GM23248 (cell line): ENCODE measurements around the gene PNPT1. TPM values are rescaled to one million over a fixed set of nuclear protein-coding genes. Genes with fewer than 3 reads are reported as not detected.
"Not testable (repeated sequence)": the region's sequence is repeated elsewhere in the genome, so short reads cannot be mapped to it uniquely, and the experiment has no call there.

Source experiments
- DNase-seq: peaks from one replicate; pipeline ENCODE4 v3.0.0-alpha.2; 2015
- H2AFZ ChIP-seq: fragments of 200-600 bp; sonication (generic); 2 replicates; pipeline ENCODE4 v1.6.1; 2016; ENCODE audit warnings: antibody characterized with exemption
- H3F3A ChIP-seq: fragments of 200-600 bp; sonication (generic); 2 replicates; pipeline ENCODE4 v1.6.1; 2016; ENCODE audit warnings: mild to moderate bottlenecking, antibody characterized with exemption, mixed run types; ENCODE audit not compliant: insufficient read depth
- H3K27ac ChIP-seq: fragments of 200-600 bp; sonication (generic); 2 replicates; pipeline ENCODE4 v1.5.1; 2016; ENCODE audit warnings: mild to moderate bottlenecking
- H3K27me3 ChIP-seq: fragments of 200-600 bp; sonication (generic); replicated peaks from 2 replicates; pipeline ENCODE4 v1.6.1; 2016; ENCODE audit warnings: mild to moderate bottlenecking; ENCODE audit not compliant: insufficient read depth
- H3K36me3 ChIP-seq: fragments of 200-600 bp; sonication (generic); 2 replicates; pipeline ENCODE4 v1.6.1; 2016; ENCODE audit warnings: low read depth, mild to moderate bottlenecking
- H3K4me1 ChIP-seq: fragments of 200-600 bp; sonication (generic); 2 replicates; pipeline ENCODE4 v1.6.1; 2016; ENCODE audit warnings: mild to moderate bottlenecking; ENCODE audit not compliant: insufficient read depth
- H3K4me2 ChIP-seq: fragments of 200-600 bp; sonication (generic); one replicate; pipeline ENCODE4 v1.6.1; 2016; ENCODE audit warnings: mild to moderate bottlenecking; ENCODE audit not compliant: unreplicated experiment
- H3K4me3 ChIP-seq: fragments of 200-600 bp; sonication (generic); 2 replicates; pipeline ENCODE4 v1.5.1; 2016; ENCODE audit warnings: mild to moderate bottlenecking
- H3K79me2 ChIP-seq: fragments of 200-600 bp; sonication (generic); 2 replicates; pipeline ENCODE4 v1.6.1; 2016; ENCODE audit warnings: mild to moderate bottlenecking; ENCODE audit not compliant: insufficient read depth
- H3K9ac ChIP-seq: fragments of 200-600 bp; sonication (generic); 2 replicates; pipeline ENCODE4 v1.6.1; 2016; ENCODE audit warnings: mild to moderate bottlenecking
- H3K9me2 ChIP-seq: fragments of 200-600 bp; sonication (generic); 2 replicates; pipeline ENCODE4 v1.6.1; 2016; ENCODE audit warnings: mixed run types, mild to moderate bottlenecking, moderate library complexity; ENCODE audit not compliant: insufficient read depth
- H3K9me3 ChIP-seq: fragments of 200-600 bp; sonication (generic); one replicate; pipeline ENCODE4 v1.6.1; 2017; ENCODE audit warnings: low read depth
- H4K20me1 ChIP-seq: fragments of 200-600 bp; sonication (generic); 2 replicates; pipeline ENCODE4 v1.6.0; 2016; ENCODE audit not compliant: insufficient read depth
- EZH2 ChIP-seq: fragments of 200-600 bp; sonication (generic); IDR thresholded peaks from 2 replicates; pipeline ENCODE4 v1.6.1; 2018; ENCODE audit warnings: antibody characterized with exemption, mild to moderate bottlenecking; ENCODE audit not compliant: insufficient read depth, poor library complexity, severe bottlenecking
- EZH2phosphoT487 ChIP-seq: fragments of 200-600 bp; sonication (generic); IDR thresholded peaks from 2 replicates; pipeline ENCODE4 v1.6.1; 2018; ENCODE audit warnings: antibody characterized with exemption, moderate library complexity, mild to moderate bottlenecking, low read depth; ENCODE audit not compliant: insufficient read depth
- WGBS, 2 experiments: methylation state at CpG; one replicate each; pipeline ENCODE4 v1.1.6; 2015 to 2017; ENCODE audit warnings: low lambda C conversion rate in 2 of 2, low coverage in 1 of 2; ENCODE audit errors: missing lambda C conversion rate in 2 of 2; 5-methylcytosine and 5-hydroxymethylcytosine counted together
- in situ Hi-C: fragments of 300-500 bp; cut with MboI; formaldehyde crosslinking; loops from 2 replicates; pipeline ENCODE4 v1.15.0; 2020
- polyA plus RNA-seq: library from polyadenylated mRNA; unstranded; fragments of >200 nt; fragmentation: Nextera tagmentation; extraction: Ambion mirVana; gene quantifications from 2 replicates; pipeline ENCODE4 v1.2.1, GENCODE V29; 2016
- total RNA-seq: library from RNA; depleted of rRNA; stranded (reverse); fragments of >200 nt; shearing (Covaris generic); gene quantifications from 2 replicates; pipeline ENCODE4 v1.2.3, GENCODE V29; 2014

Gene PNPT1
- total and polyA plus RNA-seq, 2 experiments from 2014 or later, result 17.3 to 21.9 TPM

DNA sequence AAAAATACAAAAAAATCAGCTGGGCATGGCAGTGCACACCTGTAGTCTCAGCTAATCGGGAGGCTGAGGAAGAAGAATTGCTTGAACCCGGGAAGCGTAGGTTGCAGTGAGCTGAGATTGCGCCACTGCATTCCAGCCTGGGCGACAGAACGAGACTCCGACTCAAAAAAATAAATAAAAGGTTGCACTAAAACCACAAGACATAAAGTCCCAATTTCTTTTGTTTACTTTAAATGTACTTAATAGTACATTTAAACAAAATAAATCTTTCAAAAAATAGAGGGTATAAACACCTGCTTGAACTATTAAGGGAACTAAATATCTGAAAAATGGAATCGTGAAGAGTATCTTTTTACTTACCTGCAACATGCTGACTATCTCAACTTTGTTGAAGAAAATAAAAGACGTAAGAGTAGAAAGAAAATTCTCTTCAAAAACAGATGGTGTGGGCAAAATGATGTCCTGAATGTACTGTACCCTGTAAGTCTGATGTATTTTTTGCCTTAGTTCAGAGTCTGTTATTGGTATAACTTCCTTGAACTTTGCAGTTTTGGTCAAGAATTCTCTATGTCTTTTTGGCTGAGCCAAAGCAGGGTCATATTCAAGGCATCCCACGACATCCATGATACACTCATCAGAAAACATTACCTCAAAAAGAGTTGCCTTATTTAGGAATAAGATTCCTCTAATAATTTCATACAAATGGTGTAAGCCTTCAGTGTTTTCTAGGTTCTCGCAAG, 95.4 kb downstream of the PNPT1 start:
- DNase-seq, result no peak

DNA sequence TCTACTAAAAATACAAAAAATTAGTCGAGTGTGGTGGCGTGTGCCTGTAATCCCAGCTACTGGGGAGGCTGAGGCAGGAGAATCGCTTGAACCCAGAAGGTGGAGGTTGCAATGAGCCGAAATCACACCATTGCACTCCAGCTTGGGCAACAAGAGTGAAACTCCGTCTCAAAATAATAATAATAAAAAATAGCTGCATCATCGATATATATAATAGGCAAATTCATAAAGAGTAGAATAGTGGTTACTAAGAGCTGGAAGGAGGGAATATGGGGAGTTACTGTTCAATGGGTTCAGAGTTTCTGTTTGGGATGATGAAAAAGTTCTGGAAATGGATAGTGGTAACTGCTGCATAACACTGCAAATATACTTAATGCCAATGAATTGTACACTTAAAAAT, 96.8 kb downstream of the PNPT1 start:
- H3K9me2 ChIP-seq, H4K20me1 ChIP-seq, in situ Hi-C loops, H3K9me3 ChIP-seq, DNase-seq, H3K27me3 ChIP-seq, H3K4me2 ChIP-seq, H3K4me1 ChIP-seq, H3K4me3 ChIP-seq, H2AFZ ChIP-seq, H3K9ac ChIP-seq, H3K27ac ChIP-seq: not testable (repeated sequence)
- Histone ChIP-seq H3K36me3 (peaks cover 21% of the 10 kb centered on the region; the same call in 1 of the 2 replicates), H3K79me2 (peaks cover 93% of the 10 kb centered on the region), H3F3A (peaks cover 10% of the 10 kb centered on the region)
- 94 to 98% methylated on average over 6 of the region's 6 CpGs for WGBS, 2 experiments

More for the DNA sequence above, 95.4 kb downstream of the PNPT1 start:
- peaks cover 21% of the 10 kb centered on the region; the same call in 1 of the 2 replicates for H3K36me3 ChIP-seq
- H3K27ac ChIP-seq, result no peak overlapping the region
- TF ChIP-seq EZH2phosphoT487, result no peak
- no peak for TF ChIP-seq EZH2
- H3K4me3 ChIP-seq, result no peak overlapping the region
- no peak overlapping the region for H2AFZ ChIP-seq
- WGBS, 2 experiments, result 88 to 92% methylated on average over 11 of the region's 11 CpGs
- H3K27me3 ChIP-seq, result no peaks in the 10 kb centered on the region
- no peak overlapping the region for H3K4me2 ChIP-seq
- no peaks in the 10 kb centered on the region for H4K20me1 ChIP-seq
- H3K79me2 ChIP-seq, result peaks cover 95% of the 10 kb centered on the region
- H3K9me3 ChIP-seq, result no peaks in the 10 kb centered on the region
- no peaks in the 10 kb centered on the region for H3K4me1 ChIP-seq
- H3K9ac ChIP-seq, result no peak overlapping the region
- in situ Hi-C loops, result no loop called here
- H3F3A ChIP-seq, result no peaks in the 10 kb centered on the region
- H3K9me2 ChIP-seq, result no peaks in the 10 kb centered on the region

DNA sequence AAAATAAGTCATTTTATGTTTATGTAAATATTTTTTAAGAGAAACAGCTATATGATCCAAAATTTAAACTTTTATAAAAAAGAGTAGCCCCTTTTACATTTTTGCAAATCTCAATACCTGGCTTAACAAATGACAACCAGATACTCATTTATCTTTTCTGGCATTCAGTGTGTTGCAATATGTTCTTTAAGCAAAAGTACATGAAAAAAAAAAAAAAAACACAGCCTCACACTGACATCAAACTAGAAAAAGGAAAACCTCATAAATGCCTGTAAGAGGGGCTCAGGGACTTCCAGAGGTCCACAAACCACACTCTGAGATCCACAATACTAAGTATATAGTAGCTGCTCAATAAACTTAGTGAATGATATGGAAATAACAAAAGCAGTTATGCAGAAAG, 98.1 kb downstream of the PNPT1 start:
- no peak for DNase-seq

DNA sequence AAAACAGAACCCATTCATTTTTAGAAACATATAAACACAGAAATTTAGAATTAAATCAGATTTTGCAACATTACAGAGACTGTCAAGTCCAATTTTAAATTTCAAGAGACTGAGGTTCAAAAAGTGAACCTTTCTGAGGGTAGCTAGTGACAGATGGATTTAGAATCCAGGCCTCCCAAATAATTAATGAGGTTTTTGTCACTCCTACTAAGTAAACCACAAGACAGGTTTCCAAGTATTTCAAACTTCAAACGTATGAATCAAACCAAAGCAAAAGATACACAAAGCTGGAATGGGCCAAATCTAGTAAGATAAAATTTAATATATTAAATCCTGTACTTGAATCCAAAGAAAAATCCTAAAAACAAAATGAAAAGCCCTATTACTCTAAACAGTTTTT, 101.5 kb downstream of the PNPT1 start:
- WGBS, 2 experiments, result 15 to 35% methylated on average over 1 of the region's 1 CpG
- H4K20me1 ChIP-seq, result no peaks in the 10 kb centered on the region
- peaks cover 22% of the 10 kb centered on the region for H3K4me1 ChIP-seq
- H3K36me3 ChIP-seq, result peaks cover 13% of the 10 kb centered on the region; the same call in 1 of the 2 replicates
- no peak overlapping the region for H3K9ac ChIP-seq
- H3K4me3 ChIP-seq, result no peak overlapping the region
- no peak overlapping the region for H2AFZ ChIP-seq
- H3K9me2 ChIP-seq, result no peaks in the 10 kb centered on the region
- no peaks in the 10 kb centered on the region for H3K27me3 ChIP-seq
- H3K9me3 ChIP-seq, result no peaks in the 10 kb centered on the region
- H3K27ac ChIP-seq, result 0 out of 2 replicates have a peak overlapping the region, but pooled peaks have one; percentile 10
- H3F3A ChIP-seq, result peaks cover 26% of the 10 kb centered on the region
- TF ChIP-seq EZH2phosphoT487 (no peak), EZH2 (no peak)
- in situ Hi-C loops, result no loop called here
- DNase-seq, result no peak
- H3K79me2 ChIP-seq, result peaks cover 90% of the 10 kb centered on the region
- no peak overlapping the region for H3K4me2 ChIP-seq

More for the DNA sequence above, 98.1 kb downstream of the PNPT1 start:
- Histone ChIP-seq H3K79me2 (peaks cover 87% of the 10 kb centered on the region), H2AFZ (no peak overlapping the region), H3K9me2 (no peaks in the 10 kb centered on the region), H3K27ac (no peak overlapping the region), H3F3A (peaks cover 23% of the 10 kb centered on the region), H3K9me3 (no peaks in the 10 kb centered on the region), H3K9ac (no peak overlapping the region), H4K20me1 (no peaks in the 10 kb centered on the region), H3K36me3 (peaks cover 21% of the 10 kb centered on the region; the same call in 1 of the 2 replicates), H3K27me3 (no peaks in the 10 kb centered on the region), H3K4me2 (no peak overlapping the region), H3K4me3 (no peak overlapping the region), H3K4me1 (peaks cover 18% of the 10 kb centered on the region)
- in situ Hi-C loops, result no loop called here
- no peak for TF ChIP-seq EZH2phosphoT487
- no peak for TF ChIP-seq EZH2
